HFFc6 (cell line): Measurements from ENCODE around the gene MED22. TPM values are rescaled to one million over a fixed set of nuclear protein-coding genes. Genes with fewer than 3 reads are reported as not detected.

Experiments used
- DNase-seq: peaks from one replicate; pipeline ENCODE4 v3.0.0-alpha.2; 2018
- H3K27ac Mint-ChIP-seq: 2 replicates; pipeline ENCODE4 v1.8.0; 2020; ENCODE audit warnings: mild to moderate bottlenecking, mixed read lengths
- H3K27me3 Mint-ChIP-seq: 2 replicates; pipeline ENCODE4 v1.8.0; 2021; ENCODE audit warnings: mild to moderate bottlenecking, moderate library complexity, mixed read lengths; ENCODE audit not compliant: insufficient read depth
- H3K36me3 Mint-ChIP-seq: 2 replicates; pipeline ENCODE4 v1.8.0; 2021; ENCODE audit warnings: low read depth, mixed read lengths
- H3K4me1 Mint-ChIP-seq: 2 replicates; pipeline ENCODE4 v1.8.0; 2020; ENCODE audit warnings: low read depth, mixed read lengths
- H3K4me3 Mint-ChIP-seq: 2 replicates; pipeline ENCODE4 v1.8.0; 2020; ENCODE audit warnings: mild to moderate bottlenecking, moderate library complexity, mixed read lengths
- H3K9me3 Mint-ChIP-seq: 2 replicates; pipeline ENCODE4 v1.8.0; 2020; ENCODE audit warnings: mild to moderate bottlenecking, mixed read lengths
- CTCF ChIP-seq: fragments of 200-600 bp; sonication (generic); IDR thresholded peaks from 2 replicates; pipeline ENCODE4 v1.5.0; 2021; ENCODE audit warnings: antibody characterized with exemption, mild to moderate bottlenecking
- total RNA-seq, 6 experiments: library from RNA; stranded (reverse); fragmentation: NEBNext Ultra II Directional; extraction: Animal tissue kit (Norgen Biotek cat#: 25700); gene quantifications; 2 replicates in 1 of 6; 3 replicates in 5 of 6; pipeline ENCODE4 v1.2.3, GENCODE V29; 2021

The MED22 gene
- total RNA-seq, 6 experiments from 2014 or later: 17.9 to 22.3 (median 20.8) TPM

GRCh38 chr9:133356391-133357091 is 8.6 kb upstream of the MED22 start, which contains the start of the genes SURF1 and SURF2:
Gene SURF1 (minus strand): TSS chr9:133356487. CDS start chr9:133356453, 34 bp downstream.
Gene SURF2 (plus strand): TSS chr9:133356550. CDS start chr9:133356593, 43 bp downstream.
- Mint-ChIP-seq H3K36me3 (peaks cover 16% of the 10 kb centered on the region; the same call in 1 of the 2 replicates), H3K27ac (peak within 1 kb of the TSS; percentile 81), H3K4me1 (peaks cover 28% of the 10 kb centered on the region), H3K9me3 (no peaks in the 10 kb centered on the region), H3K27me3 (peaks cover 6% of the 10 kb centered on the region), H3K4me3 (peak within 1 kb of the TSS; percentile 96)
- no peak for TF ChIP-seq CTCF
- peak; percentile 71 for DNase-seq

GRCh38 chr9:133355881-133356357 is 8.0 kb upstream of the MED22 start:
- H3K36me3 Mint-ChIP-seq: peaks cover 16% of the 10 kb centered on the region; the same call in 1 of the 2 replicates
- DNase-seq: no peak
- H3K9me3 Mint-ChIP-seq: no peaks in the 10 kb centered on the region
- H3K4me3 Mint-ChIP-seq: peak overlapping the region; percentile 96
- peaks cover 6% of the 10 kb centered on the region for H3K27me3 Mint-ChIP-seq
- peak; percentile 28; the same call in 1 of the 2 replicates for TF ChIP-seq CTCF
- H3K4me1 Mint-ChIP-seq: peaks cover 28% of the 10 kb centered on the region
- peak overlapping the region; percentile 81 for H3K27ac Mint-ChIP-seq

- TF ChIP-seq CTCF: no peak
- Mint-ChIP-seq H3K27ac (peak overlapping the region; percentile 81), H3K36me3 (peaks cover 27% of the 10 kb centered on the region), H3K27me3 (peaks cover 6% of the 10 kb centered on the region), H3K9me3 (no peaks in the 10 kb centered on the region), H3K4me3 (peak overlapping the region; percentile 96), H3K4me1 (peaks cover 36% of the 10 kb centered on the region)
- no peak for DNase-seq
These were observed 6.8 kb upstream of the MED22 start for GRCh38 chr9:133354766-133355165.

- Mint-ChIP-seq H3K36me3 (peaks cover 34% of the 10 kb centered on the region), H3K4me3 (no peak overlapping the region), H3K27ac (peak overlapping the region; percentile 75), H3K27me3 (peaks cover 11% of the 10 kb centered on the region), H3K9me3 (peaks cover 4% of the 10 kb centered on the region; the same call in 1 of the 2 replicates), H3K4me1 (peaks cover 41% of the 10 kb centered on the region)
- TF ChIP-seq CTCF: no peak
- no peak for DNase-seq
These were observed 5.6 kb upstream of the MED22 start for GRCh38 chr9:133353548-133353947.

GRCh38 chr9:133352635-133353340 is 4.9 kb upstream of the MED22 start:
- DNase-seq: no peak
- TF ChIP-seq CTCF: no peak
- Mint-ChIP-seq H3K4me1 (peaks cover 34% of the 10 kb centered on the region), H3K36me3 (peaks cover 40% of the 10 kb centered on the region), H3K4me3 (no peak overlapping the region; the same call in 1 of the 2 replicates), H3K27ac (peak overlapping the region; percentile 75), H3K9me3 (peaks cover 8% of the 10 kb centered on the region; the same call in 1 of the 2 replicates), H3K27me3 (peaks cover 17% of the 10 kb centered on the region)
